ENCODE data around the gene NPAS3.

NPAS3 gene

GRCh38 chr14:33611405-33612196 is 672.9 kb downstream of the NPAS3 start:
- DNase-seq (ENCODE audit: low read depth in 3 of 3, low spot score in 1 of 3): no peak

GRCh38 chr14:33612197-33612505 is 673.5 kb downstream of the NPAS3 start:
- no peak for DNase-seq (ENCODE audit: low read depth in 3 of 3, low spot score in 1 of 3)

DNA sequence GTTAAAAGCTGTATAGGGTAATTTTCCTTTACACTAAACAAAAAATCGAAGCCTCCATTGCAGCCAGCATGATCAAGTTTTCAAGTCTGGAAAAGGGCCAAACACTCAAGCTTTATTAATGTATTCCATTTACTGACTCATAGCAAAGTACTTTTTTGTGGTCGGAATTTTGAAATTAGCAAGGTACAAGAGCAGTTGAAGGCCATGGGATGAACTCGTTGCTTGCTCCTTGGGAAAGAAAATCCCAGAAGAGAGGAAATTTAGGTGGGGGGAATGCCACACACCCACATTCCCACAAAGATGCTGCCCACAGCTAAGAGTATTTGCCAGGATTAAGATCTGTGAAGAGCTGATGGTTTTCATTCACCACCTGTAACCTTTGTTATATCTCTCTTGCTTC is 678.5 kb downstream of the NPAS3 start:
- DNase-seq (ENCODE audit: low read depth in 3 of 3, low spot score in 1 of 3): no peak

GRCh38 chr14:33618361-33619105 is 679.9 kb downstream of the NPAS3 start:
- DNase-seq (ENCODE audit: low read depth in 3 of 3, low spot score in 1 of 3): no peak

DNA sequence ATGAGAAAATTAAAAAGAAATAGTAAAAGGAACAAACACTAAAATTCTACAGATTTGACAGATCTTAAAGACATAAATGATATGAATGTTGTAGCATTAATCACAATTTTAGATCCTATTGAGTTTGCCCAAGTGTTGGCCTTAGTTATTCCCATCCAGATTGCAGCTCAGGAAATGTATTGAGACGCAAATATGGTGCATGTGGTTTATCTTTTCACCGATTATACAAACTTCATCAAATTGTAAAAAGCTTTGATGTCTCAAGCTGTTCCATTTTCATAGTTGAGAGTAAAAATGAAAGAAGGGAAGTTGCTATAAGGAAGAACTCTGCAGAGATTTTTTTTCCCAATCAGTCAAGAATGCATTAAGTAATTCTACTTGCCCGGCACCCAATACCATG is 683.8 kb downstream of the NPAS3 start:
- DNase-seq (ENCODE audit: low read depth in 3 of 3, low spot score in 1 of 3): no peak

- DNase-seq (ENCODE audit: low read depth in 3 of 3, low spot score in 1 of 3): no peak
Observed at GRCh38 chr14:33629792-33630191, 691.1 kb downstream of the NPAS3 start.

DNA sequence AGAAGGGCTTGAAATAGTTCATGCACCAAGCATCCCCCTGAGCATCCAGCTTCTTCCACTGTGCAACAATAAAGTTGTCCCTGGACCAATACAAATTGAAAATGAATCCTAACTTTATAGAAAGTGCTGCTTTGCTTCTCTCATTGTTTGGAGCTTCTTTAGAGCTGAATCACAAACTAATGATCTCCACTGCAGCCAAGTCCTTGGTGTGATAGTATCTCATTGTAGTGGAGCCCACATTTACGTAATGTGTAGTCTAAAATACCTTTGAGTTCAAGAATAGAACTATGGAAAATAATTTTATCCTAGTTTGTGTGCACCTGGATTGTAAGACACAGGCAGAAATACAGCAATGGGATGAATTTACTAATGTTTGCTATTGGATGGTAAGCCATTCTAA is 692.3 kb downstream of the NPAS3 start:
- DNase-seq (ENCODE audit: low read depth in 3 of 3, low spot score in 1 of 3): no peak

DNA sequence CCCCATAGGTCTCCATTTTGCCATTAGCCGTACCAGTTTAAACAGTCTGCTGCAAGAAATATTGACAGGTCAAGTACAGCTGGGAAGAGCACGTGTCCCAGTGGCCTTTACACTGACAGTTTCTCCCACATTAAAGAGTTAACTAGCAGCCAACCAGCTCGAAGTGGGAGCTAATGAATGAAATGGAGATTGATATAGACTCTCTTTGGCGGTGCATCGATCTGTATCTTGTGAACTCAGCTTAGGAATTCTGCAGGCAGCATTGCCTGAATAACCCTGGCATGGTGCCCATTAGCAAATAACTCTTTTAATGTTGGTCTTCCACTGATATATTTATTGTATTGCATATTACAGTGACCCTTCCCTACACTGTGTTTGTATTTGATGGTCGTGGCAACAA is 692.8 kb downstream of the NPAS3 start:
- DNase-seq (ENCODE audit: low read depth in 3 of 3, low spot score in 1 of 3): no peak

GRCh38 chr14:33634631-33635030 is 696.0 kb downstream of the NPAS3 start:
- no peak for DNase-seq (ENCODE audit: low read depth in 3 of 3, low spot score in 1 of 3)

DNA sequence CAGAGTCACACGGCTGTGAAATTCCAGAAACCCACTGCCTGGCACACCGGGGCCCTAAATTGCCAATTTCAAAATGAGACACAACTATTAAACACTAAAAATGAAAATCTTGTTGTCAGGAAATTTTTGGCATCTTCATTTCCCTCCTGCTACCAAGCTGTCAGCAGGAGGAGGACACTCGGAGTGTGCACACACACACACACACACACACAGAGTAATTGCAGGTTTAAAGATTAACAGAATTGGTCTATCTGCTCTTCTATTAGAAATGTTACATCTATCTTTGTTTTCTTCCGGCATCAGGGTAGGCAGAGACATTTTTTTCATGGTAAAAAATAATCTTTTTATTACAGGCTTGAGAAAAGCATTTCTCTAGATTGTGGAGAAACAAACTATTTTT is 698.0 kb downstream of the NPAS3 start:
- no peak for DNase-seq (ENCODE audit: low read depth in 3 of 3, low spot score in 1 of 3)

DNA sequence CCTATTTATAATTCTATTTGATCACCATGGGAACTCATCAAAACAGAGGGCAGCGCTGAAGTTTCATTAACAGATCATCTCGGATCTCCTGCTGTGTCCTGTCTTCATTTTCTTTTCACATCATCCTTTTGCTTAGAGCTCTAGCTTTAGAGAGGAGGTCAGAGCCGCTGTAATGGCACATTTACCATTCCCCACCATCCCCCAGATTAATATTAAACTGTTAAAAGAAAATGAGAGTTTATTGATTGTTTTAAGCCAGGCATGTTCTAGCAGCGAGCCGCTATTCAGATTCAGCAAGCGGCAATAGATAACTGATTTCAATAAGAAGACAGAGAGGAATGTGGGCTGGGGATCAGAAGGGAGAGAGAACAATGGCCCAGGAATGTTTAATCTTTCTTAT is 703.4 kb downstream of the NPAS3 start:
- DNase-seq (ENCODE audit: low read depth in 3 of 3, low spot score in 1 of 3): no peak

DNA sequence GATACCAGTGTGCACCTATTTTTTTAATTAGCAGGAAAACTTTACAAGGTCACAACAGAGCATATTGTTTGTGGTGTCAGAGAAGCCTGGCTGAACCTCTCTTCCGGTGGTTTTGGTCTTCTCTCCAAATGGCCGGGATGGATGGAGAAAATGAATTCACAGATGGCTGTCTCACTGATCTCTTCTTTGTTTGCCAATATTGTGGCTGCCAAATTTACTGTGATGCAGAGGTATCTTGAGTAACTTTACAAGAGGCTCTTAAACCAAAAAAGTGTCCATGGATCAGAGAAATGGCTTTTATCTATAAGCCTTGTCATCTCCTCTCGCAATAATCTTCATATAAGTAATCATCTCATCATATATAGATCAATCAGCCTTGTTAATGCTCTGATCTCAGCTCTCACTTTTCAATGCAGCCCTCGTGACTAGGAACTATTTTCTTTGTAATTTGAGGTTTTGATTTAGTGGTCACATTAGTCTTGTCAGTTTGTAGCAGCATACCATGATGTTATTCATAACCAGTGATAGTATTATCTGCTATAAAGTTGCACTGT is 704.1 kb downstream of the NPAS3 start:
- DNase-seq (ENCODE audit: low read depth in 3 of 3, low spot score in 1 of 3): no peak

DNA sequence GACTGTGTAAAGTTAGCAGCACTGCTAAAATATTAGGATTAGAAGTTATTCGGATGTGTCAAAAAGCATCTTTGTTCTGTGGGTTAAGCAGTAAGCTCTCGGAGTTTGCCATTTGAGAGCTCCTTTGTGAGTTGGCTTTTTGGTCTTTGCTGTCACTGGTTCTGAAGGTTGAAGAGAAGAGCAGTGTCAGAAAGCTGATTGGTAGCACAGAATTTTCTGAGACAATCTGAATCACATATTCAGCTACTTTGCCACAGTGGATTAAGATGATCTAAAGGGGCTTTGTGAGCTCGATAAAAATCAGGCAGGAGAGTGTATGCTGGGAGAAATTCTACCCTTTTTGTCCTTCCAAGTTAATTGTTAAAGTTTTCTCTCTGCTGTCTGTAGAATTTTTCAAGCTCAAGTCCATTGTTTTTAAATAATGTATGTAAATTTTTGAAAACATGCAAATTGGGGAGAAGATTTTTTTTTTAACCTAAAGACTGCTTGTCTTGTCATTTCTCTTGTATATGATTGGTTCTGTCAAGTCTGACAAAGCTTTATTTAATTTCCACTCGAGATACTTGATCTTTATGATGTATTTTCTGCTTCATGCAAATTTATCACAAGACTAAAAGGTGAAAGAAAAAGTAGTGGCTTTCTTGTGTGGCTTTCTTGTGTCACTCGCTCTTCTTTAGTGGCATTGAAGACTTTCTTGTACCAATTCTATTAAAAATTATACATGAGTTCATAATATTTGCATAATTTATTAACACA is 704.9 kb downstream of the NPAS3 start:
- DNase-seq (ENCODE audit: low read depth in 3 of 3, low spot score in 1 of 3): no peak

DNA sequence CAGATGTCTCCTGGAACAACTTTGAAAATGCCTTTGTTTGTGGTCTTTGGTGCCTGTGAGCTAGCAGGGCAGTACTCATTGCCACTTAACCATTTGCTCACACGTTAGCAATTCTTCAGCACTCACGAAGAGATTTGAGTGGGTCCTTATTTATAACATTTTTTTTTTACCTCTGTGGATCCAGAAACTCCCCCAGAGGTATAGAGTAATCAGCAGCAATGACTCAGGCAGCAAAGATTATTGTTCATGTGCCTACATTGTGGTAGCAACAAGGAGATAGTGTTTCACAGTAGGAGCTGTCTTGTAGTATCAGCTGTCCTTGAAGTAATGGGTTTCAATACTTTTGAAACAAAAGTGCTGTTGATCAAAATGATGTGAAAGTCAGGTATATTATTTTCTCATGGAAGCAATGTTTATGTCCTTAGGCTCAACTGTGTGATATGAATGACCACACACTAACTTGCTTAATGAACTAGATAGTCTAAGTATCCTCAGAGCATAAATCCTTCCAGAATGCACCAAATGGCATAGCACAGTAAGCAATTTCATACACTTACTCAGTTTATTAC is 708.1 kb downstream of the NPAS3 start:
- DNase-seq (ENCODE audit: low read depth in 3 of 3, low spot score in 1 of 3): no peak

DNA sequence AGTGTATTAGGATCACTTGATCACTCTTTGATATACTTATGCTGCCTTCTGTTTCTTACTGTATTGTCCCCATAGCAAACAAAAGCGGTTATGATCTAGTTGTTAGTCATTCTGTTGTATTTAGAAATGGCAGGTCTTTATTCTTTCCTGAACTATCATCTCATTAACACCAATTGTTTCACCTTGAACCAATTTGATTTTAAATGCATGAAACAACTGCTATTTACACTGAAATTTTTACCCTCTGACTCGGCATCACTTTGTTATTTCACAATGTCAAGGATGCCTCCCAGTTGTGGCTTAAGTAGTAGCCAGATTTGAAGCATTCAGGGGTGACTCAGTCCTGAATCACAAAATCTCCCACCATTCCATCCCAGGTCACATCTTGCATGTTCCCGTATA is 708.7 kb downstream of the NPAS3 start:
- no peak for DNase-seq (ENCODE audit: low read depth in 3 of 3, low spot score in 1 of 3)

- DNase-seq (ENCODE audit: low read depth in 3 of 3, low spot score in 1 of 3): no peak
Observed at GRCh38 chr14:33650430-33650829, 711.8 kb downstream of the NPAS3 start.

GRCh38 chr14:33652566-33653307 is 714.1 kb downstream of the NPAS3 start:
- DNase-seq (ENCODE audit: low read depth in 3 of 3, low spot score in 1 of 3): no peak

- no peak for DNase-seq (ENCODE audit: low read depth in 3 of 3, low spot score in 1 of 3)
Observed at GRCh38 chr14:33653308-33653695, 714.6 kb downstream of the NPAS3 start.

DNA sequence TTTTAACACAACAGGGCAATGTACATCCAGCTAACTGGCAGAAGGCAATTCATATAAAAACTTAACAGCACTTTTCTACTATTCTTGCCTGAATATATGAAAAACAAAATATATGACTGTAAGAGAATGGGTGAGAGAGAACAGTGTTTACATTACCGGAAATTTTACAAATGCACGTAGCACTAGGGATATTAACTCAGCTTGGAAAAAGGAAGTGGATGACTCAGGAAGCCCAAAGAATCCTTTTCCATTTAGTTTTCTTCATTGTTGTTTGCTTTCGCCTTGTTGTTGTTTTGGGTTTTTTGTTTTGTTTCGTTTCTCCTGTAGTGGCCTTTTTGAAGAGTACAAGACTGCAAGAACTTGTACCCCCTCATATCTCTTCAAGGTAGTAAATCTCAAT is 716.7 kb downstream of the NPAS3 start:
- no peak for DNase-seq (ENCODE audit: low read depth in 3 of 3, low spot score in 1 of 3)

- DNase-seq (ENCODE audit: low read depth in 3 of 3, low spot score in 1 of 3): no peak
Observed at GRCh38 chr14:33657476-33657875, 718.8 kb downstream of the NPAS3 start.

- no peak for DNase-seq (ENCODE audit: low read depth in 3 of 3, low spot score in 1 of 3)
Observed at GRCh38 chr14:33660248-33660647, 721.6 kb downstream of the NPAS3 start.
